Measurements from ENCODE around the gene MARCHF6.

- TF ChIP-seq, protein P1, sequence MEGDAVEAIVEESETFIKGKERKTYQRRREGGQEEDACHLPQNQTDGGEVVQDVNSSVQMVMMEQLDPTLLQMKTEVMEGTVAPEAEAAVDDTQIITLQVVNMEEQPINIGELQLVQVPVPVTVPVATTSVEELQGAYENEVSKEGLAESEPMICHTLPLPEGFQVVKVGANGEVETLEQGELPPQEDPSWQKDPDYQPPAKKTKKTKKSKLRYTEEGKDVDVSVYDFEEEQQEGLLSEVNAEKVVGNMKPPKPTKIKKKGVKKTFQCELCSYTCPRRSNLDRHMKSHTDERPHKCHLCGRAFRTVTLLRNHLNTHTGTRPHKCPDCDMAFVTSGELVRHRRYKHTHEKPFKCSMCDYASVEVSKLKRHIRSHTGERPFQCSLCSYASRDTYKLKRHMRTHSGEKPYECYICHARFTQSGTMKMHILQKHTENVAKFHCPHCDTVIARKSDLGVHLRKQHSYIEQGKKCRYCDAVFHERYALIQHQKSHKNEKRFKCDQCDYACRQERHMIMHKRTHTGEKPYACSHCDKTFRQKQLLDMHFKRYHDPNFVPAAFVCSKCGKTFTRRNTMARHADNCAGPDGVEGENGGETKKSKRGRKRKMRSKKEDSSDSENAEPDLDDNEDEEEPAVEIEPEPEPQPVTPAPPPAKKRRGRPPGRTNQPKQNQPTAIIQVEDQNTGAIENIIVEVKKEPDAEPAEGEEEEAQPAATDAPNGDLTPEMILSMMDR (IDR thresholded peaks at IDR 0.05): no peak
- TF ChIP-seq EZH2 (IDR thresholded peaks at IDR 0.05; ENCODE audit: borderline replicate concordance, insufficient read depth, low read depth, low read length, poor library complexity, severe bottlenecking): no peak
Observed at GRCh38 chr5:10320793-10321192, 32.7 kb upstream of the MARCHF6 start.
